ENCODE results near the gene SCNN1G. TPM values are rescaled to one million over a fixed set of nuclear protein-coding genes. Genes with fewer than 3 reads are reported as not detected.

The SCNN1G gene
- total RNA-seq, 2 experiments from 2014 or later, result not detected

- intact Hi-C loops (cut with micrococcal nuclease), result no loop called here
- Mint-ChIP-seq H3K27me3 (peaks cover 4% of the 10 kb centered on the region), H3K4me1 (ENCODE audit: low read depth) (peaks cover 6% of the 10 kb centered on the region), H3K36me3 (ENCODE audit: low read depth) (no peaks in the 10 kb centered on the region), H3K4me3 (no peak overlapping the region), H3K9me3 (no peaks in the 10 kb centered on the region), H3K27ac (no peak overlapping the region)
- no peak for DNase-seq
- ChIA-PET CTCF (no interaction called here), POLR2A (no interaction called here)
- TF ChIP-seq CTCF (IDR thresholded peaks at IDR 0.05), result no peak
- no peak for ATAC-seq
Measured at GRCh38 chr16:23158114-23158513, 24.4 kb upstream of the SCNN1G start.

- TF ChIP-seq CTCF (IDR thresholded peaks at IDR 0.05), result no peak
- DNase-seq (no peak), ATAC-seq (no peak)
- CTCF ChIA-PET, result no interaction called here
- H3K27ac Mint-ChIP-seq, result no peak overlapping the region
- H3K4me3 Mint-ChIP-seq, result no peak overlapping the region
- intact Hi-C loops (cut with micrococcal nuclease), result no loop called here
- H3K4me1 Mint-ChIP-seq (ENCODE audit: low read depth), result peaks cover 6% of the 10 kb centered on the region
- H3K27me3 Mint-ChIP-seq, result peaks cover 14% of the 10 kb centered on the region
- no peaks in the 10 kb centered on the region for H3K9me3 Mint-ChIP-seq
- POLR2A ChIA-PET, result no interaction called here
- no peaks in the 10 kb centered on the region for H3K36me3 Mint-ChIP-seq (ENCODE audit: low read depth)
Measured at GRCh38 chr16:23160082-23160481, 22.5 kb upstream of the SCNN1G start.

GRCh38 chr16:23160574-23160973 is 22.0 kb upstream of the SCNN1G start:
- Mint-ChIP-seq H3K27ac (no peak overlapping the region), H3K9me3 (no peaks in the 10 kb centered on the region), H3K36me3 (ENCODE audit: low read depth) (no peaks in the 10 kb centered on the region), H3K4me3 (no peak overlapping the region), H3K27me3 (peaks cover 17% of the 10 kb centered on the region), H3K4me1 (ENCODE audit: low read depth) (peaks cover 6% of the 10 kb centered on the region)
- no peak for DNase-seq
- CTCF ChIA-PET, result no interaction called here
- ATAC-seq, result no peak
- POLR2A ChIA-PET, result no interaction called here
- intact Hi-C loops (cut with micrococcal nuclease), result no loop called here
- no peak for TF ChIP-seq CTCF (IDR thresholded peaks at IDR 0.05)

- peaks cover 28% of the 10 kb centered on the region for H3K27me3 Mint-ChIP-seq
- no peaks in the 10 kb centered on the region for H3K9me3 Mint-ChIP-seq
- intact Hi-C loops (cut with micrococcal nuclease), result no loop called here
- no peak overlapping the region for H3K4me3 Mint-ChIP-seq
- no peak overlapping the region for H3K27ac Mint-ChIP-seq
- H3K4me1 Mint-ChIP-seq (ENCODE audit: low read depth), result no peaks in the 10 kb centered on the region
- ATAC-seq (no peak), DNase-seq (no peak)
- ChIA-PET POLR2A (no interaction called here), CTCF (no interaction called here)
- H3K36me3 Mint-ChIP-seq (ENCODE audit: low read depth), result no peaks in the 10 kb centered on the region
- no peak for TF ChIP-seq CTCF (IDR thresholded peaks at IDR 0.05)
Measured at GRCh38 chr16:23163921-23164320, 18.6 kb upstream of the SCNN1G start.

GRCh38 chr16:23164736-23165135 is 17.8 kb upstream of the SCNN1G start:
- Mint-ChIP-seq H3K9me3 (no peaks in the 10 kb centered on the region), H3K27me3 (peaks cover 28% of the 10 kb centered on the region), H3K4me1 (ENCODE audit: low read depth) (no peaks in the 10 kb centered on the region), H3K36me3 (ENCODE audit: low read depth) (no peaks in the 10 kb centered on the region), H3K4me3 (no peak overlapping the region), H3K27ac (no peak overlapping the region)
- CTCF ChIA-PET, result no interaction called here
- TF ChIP-seq CTCF (IDR thresholded peaks at IDR 0.05), result no peak
- POLR2A ChIA-PET, result no interaction called here
- no peak for ATAC-seq
- DNase-seq, result no peak
- intact Hi-C loops (cut with micrococcal nuclease), result no loop called here
